Embryonic facial prominence (tissue), 1 donor: ENCODE measurements around the gene USP4.

Source experiments
- DNase-seq: peaks from one replicate; pipeline ENCODE4 v3.0.0-alpha.2; 2016; ENCODE audit errors: extremely low spot score

Gene USP4

GRCh38 chr3:49296781-49297411 is 43.0 kb downstream of the USP4 start:
- DNase-seq, result no peak

GRCh38 chr3:49295489-49296058 is 44.3 kb downstream of the USP4 start:
- no peak for DNase-seq

GRCh38 chr3:49294343-49294742 is 45.5 kb downstream of the USP4 start:
- no peak for DNase-seq

- no peak for DNase-seq
Observed at GRCh38 chr3:49283997-49284396, 55.9 kb downstream of the USP4 start.

- no peak for DNase-seq
Observed at GRCh38 chr3:49279376-49279775, 60.5 kb downstream of the USP4 start.

GRCh38 chr3:49278548-49278947 is 61.3 kb downstream of the USP4 start:
- DNase-seq, result no peak

GRCh38 chr3:49277383-49277775 is 62.5 kb downstream of the USP4 start:
- DNase-seq, result no peak

- peak; percentile 55 for DNase-seq
Observed at GRCh38 chr3:49276475-49277382, 63.1 kb downstream of the USP4 start, which contains the start of gene C3orf62. Gene C3orf62, minus strand, starts transcription at chr3:49277232. Its CDS starts 360 bp downstream, at chr3:49276872.

GRCh38 chr3:49273825-49274532 is 65.9 kb downstream of the USP4 start:
- no peak for DNase-seq

- DNase-seq, result no peak
Observed at GRCh38 chr3:49271047-49271446, 68.8 kb downstream of the USP4 start.

- no peak for DNase-seq
Observed at GRCh38 chr3:49270156-49270500, 69.7 kb downstream of the USP4 start.

- DNase-seq, result no peak
Observed at GRCh38 chr3:49269443-49270155, 70.3 kb downstream of the USP4 start.

GRCh38 chr3:49266410-49267095 is 73.3 kb downstream of the USP4 start:
- DNase-seq, result no peak

- no peak for DNase-seq
Observed at GRCh38 chr3:49265661-49266386, 74.0 kb downstream of the USP4 start.

- no peak for DNase-seq
Observed at GRCh38 chr3:49263159-49263889, 76.5 kb downstream of the USP4 start.

GRCh38 chr3:49260806-49261324 is 79.0 kb downstream of the USP4 start:
- DNase-seq, result no peak

- DNase-seq, result no peak
Observed at GRCh38 chr3:49257187-49257586, 82.7 kb downstream of the USP4 start.

- DNase-seq, result no peak
Observed at GRCh38 chr3:49255718-49256511, 83.9 kb downstream of the USP4 start.
